ENCODE measurements around the gene RRP9. TPM values are rescaled to one million over a fixed set of nuclear protein-coding genes. Genes with fewer than 3 reads are reported as not detected.

Gene RRP9
- total and polyA plus RNA-seq, 2 donors (not counting 3 experiments of a cell fraction or from before 2014, with no cell fraction given) = 26.0 to 30.1 TPM

DNA sequence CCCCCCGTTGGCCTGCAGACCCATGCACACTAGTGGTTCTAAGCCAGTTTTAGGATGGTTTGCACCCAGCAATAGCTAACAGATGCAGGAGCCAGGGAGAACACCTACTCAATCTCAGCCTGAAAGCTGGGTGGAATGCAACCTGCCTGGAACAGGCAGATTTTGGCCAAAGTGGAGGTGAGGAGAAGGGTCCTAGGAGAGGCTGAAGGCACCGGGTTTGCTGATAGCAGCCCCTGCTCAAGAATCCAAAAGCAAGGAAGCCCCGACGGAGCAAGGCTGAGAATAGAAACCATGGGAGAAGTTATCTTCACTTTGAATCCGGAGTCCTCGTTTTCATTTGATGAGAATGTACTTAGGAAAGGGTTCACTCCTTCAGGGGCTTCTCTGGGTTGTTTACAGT is 9.9 kb downstream of the RRP9 start:
- FAIRE-seq = no peak
- Histone ChIP-seq H3K9ac (replicated peaks; ENCODE audit: extremely low read depth, insufficient read depth, low read length) (no peak overlapping the region), H3K79me2 (ENCODE audit: control insufficient read depth, insufficient read depth, low read length) (no peaks in the 10 kb centered on the region), H3K4me3 (replicated peaks in 1 of 3; ENCODE audit: insufficient read depth in 1 of 3, low read depth in 1 of 3, low read length in 3 of 3) (no peak overlapping the region), H4K20me1 (replicated peaks; ENCODE audit: control insufficient read depth, extremely low read depth, insufficient read depth, low read length) (no peaks in the 10 kb centered on the region), H3K4me2 (ENCODE audit: insufficient read depth, low read length) (no peak overlapping the region), H3K27me3 (ENCODE audit: control insufficient read depth in 2 of 2, insufficient read depth in 2 of 2, low read length in 2 of 2) (no peaks in the 10 kb centered on the region), H3K9me3 (replicated peaks; ENCODE audit: control insufficient read depth, insufficient read depth, low read length) (no peaks in the 10 kb centered on the region), H2AFZ (ENCODE audit: low read depth, low read length) (no peak overlapping the region), H3K4me1 (ENCODE audit: control insufficient read depth, extremely low read depth, insufficient read depth, low read length) (no peaks in the 10 kb centered on the region), H3K9me1 (replicated peaks; ENCODE audit: control insufficient read depth, extremely low read depth, insufficient read depth, low read length) (no peaks in the 10 kb centered on the region), H3K36me3 (ENCODE audit: control insufficient read depth in 2 of 2, extremely low read depth in 1 of 2, insufficient read depth in 2 of 2, low read length in 2 of 2) (peaks cover 0 to 26% of the 10 kb centered on the region in 2 experiments), H3K27ac (ENCODE audit: insufficient read depth, low read depth, low read length) (no peak overlapping the region)
- DNase-seq (ENCODE audit: low read depth, low spot score) = no peak
- TF ChIP-seq JUN (IDR thresholded peaks at IDR 0.05; ENCODE audit: borderline replicate concordance, insufficient read depth, insufficient read length, low read depth) (no peak), MYC (IDR thresholded peaks at IDR 0.05; ENCODE audit: low read depth, low read length) (no peak), POLR2AphosphoS5 (IDR thresholded peaks at IDR 0.05; ENCODE audit: insufficient read depth, low read depth, low read length) (no peak), GATA2 (IDR thresholded peaks at IDR 0.05; ENCODE audit: insufficient read depth, insufficient read length, low read depth, low read length) (no peak), POLR2A (IDR thresholded peaks at IDR 0.05; ENCODE audit: low read depth, low read length) (no peak), EZH2 (IDR thresholded peaks at IDR 0.05; ENCODE audit: borderline replicate concordance, low read depth, low read length, severe bottlenecking) (no peak)
- TF ChIP-seq, protein P1, sequence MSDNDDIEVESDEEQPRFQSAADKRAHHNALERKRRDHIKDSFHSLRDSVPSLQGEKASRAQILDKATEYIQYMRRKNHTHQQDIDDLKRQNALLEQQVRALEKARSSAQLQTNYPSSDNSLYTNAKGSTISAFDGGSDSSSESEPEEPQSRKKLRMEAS (IDR thresholded peaks at IDR 0.05; ENCODE audit: insufficient read depth, insufficient read length) = no peak
- TF ChIP-seq, protein P2, sequence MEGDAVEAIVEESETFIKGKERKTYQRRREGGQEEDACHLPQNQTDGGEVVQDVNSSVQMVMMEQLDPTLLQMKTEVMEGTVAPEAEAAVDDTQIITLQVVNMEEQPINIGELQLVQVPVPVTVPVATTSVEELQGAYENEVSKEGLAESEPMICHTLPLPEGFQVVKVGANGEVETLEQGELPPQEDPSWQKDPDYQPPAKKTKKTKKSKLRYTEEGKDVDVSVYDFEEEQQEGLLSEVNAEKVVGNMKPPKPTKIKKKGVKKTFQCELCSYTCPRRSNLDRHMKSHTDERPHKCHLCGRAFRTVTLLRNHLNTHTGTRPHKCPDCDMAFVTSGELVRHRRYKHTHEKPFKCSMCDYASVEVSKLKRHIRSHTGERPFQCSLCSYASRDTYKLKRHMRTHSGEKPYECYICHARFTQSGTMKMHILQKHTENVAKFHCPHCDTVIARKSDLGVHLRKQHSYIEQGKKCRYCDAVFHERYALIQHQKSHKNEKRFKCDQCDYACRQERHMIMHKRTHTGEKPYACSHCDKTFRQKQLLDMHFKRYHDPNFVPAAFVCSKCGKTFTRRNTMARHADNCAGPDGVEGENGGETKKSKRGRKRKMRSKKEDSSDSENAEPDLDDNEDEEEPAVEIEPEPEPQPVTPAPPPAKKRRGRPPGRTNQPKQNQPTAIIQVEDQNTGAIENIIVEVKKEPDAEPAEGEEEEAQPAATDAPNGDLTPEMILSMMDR (IDR thresholded peaks at IDR 0.05; ENCODE audit: extremely low read depth in 1 of 2, insufficient read depth in 1 of 2, low read depth in 1 of 2, low read length in 2 of 2) = no peak
- no TSS peak for BruUV-seq (replicated peaks)
- intact Hi-C loops (cut with micrococcal nuclease) (no loop called here), dilution Hi-C loops (cut with MboI; ENCODE audit: extremely low pct_ligation_motif_present, low sequenced_read_pairs) (no loop called here)
- CTCF ChIA-PET = no interaction called here
- POLR2A ChIA-PET = no interaction called here

Data from endothelial cell of umbilical vein (primary cell).